ENCODE results near the gene PAFAH1B2. TPM values are rescaled to one million over a fixed set of nuclear protein-coding genes. Genes with fewer than 3 reads are reported as not detected.

PAFAH1B2 gene
- total RNA-seq, 1 experiment from 2014 or later, result 153 TPM

GRCh38 chr11:117146521-117146920 lies 2.4 kb downstream of the PAFAH1B2 start:
- no TSS peak for BruUV-seq (replicated peaks)
- TF ChIP-seq CTCF (conservative IDR thresholded peaks at IDR 0.05; ENCODE audit: low read depth, low read length) (no peak), EZH2 (IDR thresholded peaks at IDR 0.05; ENCODE audit: borderline replicate concordance, low read depth, low read length, poor library complexity, severe bottlenecking) (no peak)
- Histone ChIP-seq H3K4me3 (ENCODE audit: low read depth, low read length, poor library complexity, severe bottlenecking) (peak overlapping the region; percentile 97), H3K27ac (ENCODE audit: low read depth, low read length, poor library complexity, severe bottlenecking) (peak overlapping the region; percentile 81), H3K27me3 (replicated peaks; ENCODE audit: insufficient read depth, low read depth, low read length, poor library complexity) (no peaks in the 10 kb centered on the region), H3K4me1 (ENCODE audit: insufficient read depth, low read length, poor library complexity, severe bottlenecking) (peaks cover 6% of the 10 kb centered on the region), H3K36me3 (ENCODE audit: insufficient read depth, low read length, poor library complexity, severe bottlenecking) (peaks cover 21% of the 10 kb centered on the region), H3K9me3 (ENCODE audit: low read depth, low read length, poor library complexity, severe bottlenecking) (no peaks in the 10 kb centered on the region)
- intact Hi-C loops (cut with micrococcal nuclease; ENCODE audit: unreplicated experiment), result no loop called here
- POLR2A ChIA-PET (ENCODE audit: low non-redundant PET), result no interaction called here
- peak; percentile 59 for DNase-seq (ENCODE audit: low spot score)
- CTCF ChIA-PET, result interaction anchor here (1.0 kb wide), 1 partner anchor 32 kb away, joined by 3 read pairs; the partner anchor contains the start of gene SIDT2

DNA sequence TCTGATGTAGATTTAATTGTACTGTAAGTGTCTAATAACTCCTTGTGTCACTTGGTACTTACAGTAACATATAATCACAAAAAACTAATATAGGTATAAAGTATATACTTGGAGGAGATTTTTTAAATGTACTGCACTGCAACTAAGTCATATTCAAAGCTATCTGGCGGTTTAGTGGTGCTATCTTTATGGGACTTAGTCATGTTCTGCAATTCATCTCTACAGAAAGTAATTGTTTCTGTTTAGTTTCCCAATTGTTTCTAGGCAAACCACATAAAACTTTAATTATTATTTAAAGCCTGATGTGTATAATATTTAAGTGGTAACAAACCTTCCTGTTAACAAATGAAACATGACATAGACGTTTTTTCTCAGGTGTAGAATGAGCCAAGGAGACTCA lies 8.0 kb downstream of the PAFAH1B2 start:
- no TSS peak for BruUV-seq (replicated peaks)
- no peaks in the 10 kb centered on the region for H3K27me3 ChIP-seq (replicated peaks; ENCODE audit: insufficient read depth, low read depth, low read length, poor library complexity)
- intact Hi-C loops (cut with micrococcal nuclease; ENCODE audit: unreplicated experiment), result no loop called here
- POLR2A ChIA-PET (ENCODE audit: low non-redundant PET), result no interaction called here
- no peak for TF ChIP-seq CTCF (conservative IDR thresholded peaks at IDR 0.05; ENCODE audit: low read depth, low read length)
- no peak for TF ChIP-seq EZH2 (IDR thresholded peaks at IDR 0.05; ENCODE audit: borderline replicate concordance, low read depth, low read length, poor library complexity, severe bottlenecking)
- no peak for DNase-seq (ENCODE audit: low spot score)
- no peaks in the 10 kb centered on the region for H3K9me3 ChIP-seq (ENCODE audit: low read depth, low read length, poor library complexity, severe bottlenecking)
- H3K36me3 ChIP-seq (ENCODE audit: insufficient read depth, low read length, poor library complexity, severe bottlenecking), result peaks cover 55% of the 10 kb centered on the region
- no peak overlapping the region for H3K27ac ChIP-seq (ENCODE audit: low read depth, low read length, poor library complexity, severe bottlenecking)
- peaks cover 6% of the 10 kb centered on the region for H3K4me1 ChIP-seq (ENCODE audit: insufficient read depth, low read length, poor library complexity, severe bottlenecking)
- H3K4me3 ChIP-seq (ENCODE audit: low read depth, low read length, poor library complexity, severe bottlenecking), result no peak overlapping the region
- CTCF ChIA-PET, result no interaction called here

DNA sequence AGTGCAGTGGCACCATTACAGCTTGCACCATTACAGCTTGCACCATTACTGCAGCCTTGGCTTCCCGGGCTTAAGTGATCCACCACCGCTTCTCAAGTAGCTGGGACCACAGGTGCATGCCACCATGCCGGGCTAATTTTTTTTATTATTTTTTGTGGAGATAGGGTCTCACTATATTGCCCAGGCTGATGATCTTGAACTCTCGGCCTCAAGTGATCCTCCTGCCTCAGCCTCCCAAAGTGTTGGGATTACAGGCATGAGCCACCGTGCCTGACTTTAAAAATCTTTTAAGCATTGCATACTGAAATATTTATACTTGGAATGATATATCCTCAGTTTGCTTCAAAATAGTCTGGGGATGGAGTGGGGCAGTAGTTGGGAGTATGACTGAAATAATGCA lies 10.4 kb downstream of the PAFAH1B2 start:
- CTCF ChIA-PET, result no interaction called here
- BruUV-seq (replicated peaks), result no TSS peak
- POLR2A ChIA-PET (ENCODE audit: low non-redundant PET), result no interaction called here
- no peak overlapping the region for H3K27ac ChIP-seq (ENCODE audit: low read depth, low read length, poor library complexity, severe bottlenecking)
- intact Hi-C loops (cut with micrococcal nuclease; ENCODE audit: unreplicated experiment), result no loop called here
- no peak for DNase-seq (ENCODE audit: low spot score)
- H3K4me1 ChIP-seq (ENCODE audit: insufficient read depth, low read length, poor library complexity, severe bottlenecking), result no peaks in the 10 kb centered on the region
- no peak for TF ChIP-seq EZH2 (IDR thresholded peaks at IDR 0.05; ENCODE audit: borderline replicate concordance, low read depth, low read length, poor library complexity, severe bottlenecking)
- TF ChIP-seq CTCF (conservative IDR thresholded peaks at IDR 0.05; ENCODE audit: low read depth, low read length), result no peak
- no peak overlapping the region for H3K4me3 ChIP-seq (ENCODE audit: low read depth, low read length, poor library complexity, severe bottlenecking)
- peaks cover 52% of the 10 kb centered on the region for H3K36me3 ChIP-seq (ENCODE audit: insufficient read depth, low read length, poor library complexity, severe bottlenecking)
- H3K9me3 ChIP-seq (ENCODE audit: low read depth, low read length, poor library complexity, severe bottlenecking), result no peaks in the 10 kb centered on the region
- H3K27me3 ChIP-seq (replicated peaks; ENCODE audit: insufficient read depth, low read depth, low read length, poor library complexity), result no peaks in the 10 kb centered on the region
